ENCODE data around the gene EVA1C. TPM values are rescaled to one million over a fixed set of nuclear protein-coding genes. Genes with fewer than 3 reads are reported as not detected.

The EVA1C gene
- total and polyA plus RNA-seq, 9 donors = 27.1 to 156 (median 48.8) TPM

- DNase-seq = peak; percentile 66 to 80 (median 72)
- WGBS, 3 donors = 4 to 5% (median 5%) methylated on average over 5 of the region's 5 CpGs
- no peak overlapping the region for H3K27ac ChIP-seq
These were observed 9.2 kb upstream of the EVA1C start for GRCh38 chr21:32403201-32403777.

GRCh38 chr21:32406405-32406804, 6.1 kb upstream of the EVA1C start:
- Histone ChIP-seq H3K27me3 (no peaks in the 10 kb centered on the region), H3K9me3 (no peaks in the 10 kb centered on the region), H3K4me3 (no peak overlapping the region), H3K36me3 (no peaks in the 10 kb centered on the region), H3K27ac (no peak overlapping the region), H3K4me1 (ENCODE audit: insufficient read depth) (peaks cover 3% of the 10 kb centered on the region)
- WGBS, 3 donors = 43 to 57% (median 46%) methylated on average over 6 of the region's 6 CpGs
- TF ChIP-seq EP300 (IDR thresholded peaks at IDR 0.05) (no peak), CTCF (IDR thresholded peaks at IDR 0.05) (no peak)
- intact Hi-C loops (cut with DNase I) = loop anchor here in 2 of 4 donors (5.0 to 10.0 kb wide), 3 partner anchors 88 to 188 kb away; no protein-coding TSS in a partner anchor
- no peak for DNase-seq

More at GRCh38 chr21:32403201-32403777, 9.2 kb upstream of the EVA1C start:
- Histone ChIP-seq H3K4me3 (no peak overlapping the region), H3K4me1 (ENCODE audit: insufficient read depth) (no peaks in the 10 kb centered on the region), H3K9me3 (no peaks in the 10 kb centered on the region), H3K27me3 (no peaks in the 10 kb centered on the region), H3K36me3 (no peaks in the 10 kb centered on the region)
- intact Hi-C loops (cut with DNase I) = loop anchor here (2.0 to 10.0 kb wide), 6 partner anchors 92 to 200 kb away; no protein-coding TSS in a partner anchor
- peak; percentile 58 to 79 (median 76) for TF ChIP-seq CTCF (IDR thresholded peaks at IDR 0.05)
- TF ChIP-seq POLR2A (IDR thresholded peaks at IDR 0.05) = no peak

- H3K4me1 ChIP-seq (ENCODE audit: insufficient read depth) = peaks cover 6% of the 10 kb centered on the region
- peak in 3 of 5 donors; percentile 19 to 62 (median 56) for DNase-seq
- no peak for TF ChIP-seq EP300 (IDR thresholded peaks at IDR 0.05)
- no peak for TF ChIP-seq CTCF (IDR thresholded peaks at IDR 0.05)
- no peak for TF ChIP-seq POLR2A (IDR thresholded peaks at IDR 0.05)
- no peaks in the 10 kb centered on the region for H3K27me3 ChIP-seq
- no peaks in the 10 kb centered on the region for H3K9me3 ChIP-seq
- H3K4me3 ChIP-seq = no peak overlapping the region
- intact Hi-C loops (cut with DNase I) = loop anchor here in 2 of 4 donors (5.0 kb wide), 4 partner anchors 47 to 362 kb away; partner anchors contain the start of gene PAXBP1 (in 1 of the 2)
- H3K27ac ChIP-seq = peak overlapping the region; percentile 96 to 99
- H3K36me3 ChIP-seq = no peaks in the 10 kb centered on the region
- 47 to 51% (median 47%) methylated on average over 4 of the region's 4 CpGs for WGBS, 3 donors
These were observed 2.2 kb upstream of the EVA1C start for GRCh38 chr21:32410291-32410690.

GRCh38 chr21:32410916-32411315, 1.6 kb upstream of the EVA1C start:
- peak overlapping the region; percentile 96 to 99 for H3K27ac ChIP-seq
- no peaks in the 10 kb centered on the region for H3K36me3 ChIP-seq
- peak overlapping the region; percentile 59 for H3K4me3 ChIP-seq
- intact Hi-C loops (cut with DNase I) = loop anchor here in 2 of 4 donors (5.0 kb wide), 4 partner anchors 46 to 361 kb away; partner anchors contain the start of gene PAXBP1 (in 1 of the 2)
- TF ChIP-seq CTCF (IDR thresholded peaks at IDR 0.05) (no peak), POLR2A (IDR thresholded peaks at IDR 0.05) (no peak), EP300 (IDR thresholded peaks at IDR 0.05) (no peak)
- 66 to 73% (median 73%) methylated on average over 5 of the region's 5 CpGs for WGBS, 3 donors
- DNase-seq = peak in 1 of 5 donors; percentile 25
- no peaks in the 10 kb centered on the region for H3K27me3 ChIP-seq
- H3K9me3 ChIP-seq = no peaks in the 10 kb centered on the region
- H3K4me1 ChIP-seq (ENCODE audit: insufficient read depth) = peaks cover 6% of the 10 kb centered on the region

Measured in ovary (tissue), 9 donors.